Measurements from ENCODE around the gene DNMBP. TPM values are rescaled to one million over a fixed set of nuclear protein-coding genes. Genes with fewer than 3 reads are reported as not detected.

The DNMBP gene
- total and polyA plus RNA-seq, 2 of the 8 experiments (the other 6 are each of a cell fraction or from before 2014, with no cell fraction given), result 19.1 to 26.4 TPM

GRCh38 chr10:99905971-99906370, 103.8 kb downstream of the DNMBP start:
- Histone ChIP-seq H3K23ac (ENCODE audit: insufficient read length) (no peak overlapping the region), H4K5ac (ENCODE audit: insufficient read length, low read depth, low read length) (no peak overlapping the region), H3K23me2 (ENCODE audit: low read depth, low read length) (no peaks in the 10 kb centered on the region), H3K79me1 (ENCODE audit: low read depth, low read length) (peaks cover 19% of the 10 kb centered on the region), H3K79me2 (ENCODE audit: control insufficient read depth in 1 of 2, insufficient read depth in 2 of 2, low read length in 2 of 2) (peaks cover 7 to 60% of the 10 kb centered on the region in 2 experiments), H3K27ac (ENCODE audit: low read depth, low read length) (no peak overlapping the region), H2BK20ac (ENCODE audit: low read length) (no peak overlapping the region), H3K14ac (ENCODE audit: insufficient read length) (no peak overlapping the region), H3K56ac (replicated peaks; ENCODE audit: insufficient read length, low read depth, low read length) (no peak overlapping the region), H2BK15ac (ENCODE audit: low read length) (no peak overlapping the region), H2BK120ac (replicated peaks; ENCODE audit: low read depth, low read length) (no peak overlapping the region), H3K9ac (replicated peaks in 1 of 4; ENCODE audit: extremely low read depth in 1 of 4, low read depth in 3 of 4, low read length in 3 of 4) (no peak overlapping the region), H3K36me3 (ENCODE audit: control insufficient read depth in 2 of 4, insufficient read depth in 4 of 4, low read length in 3 of 4) (peaks cover 47 to 83% (median 69%) of the 10 kb centered on the region in 4 experiments), H2BK12ac (ENCODE audit: low read depth, low read length) (no peak overlapping the region), H3K4me1 (replicated peaks in 1 of 4; ENCODE audit: control insufficient read depth in 3 of 4, insufficient read depth in 4 of 4, low read length in 3 of 4) (no peaks in the 10 kb centered on the region), H2AFZ (ENCODE audit: low read length) (no peak overlapping the region), H2BK5ac (ENCODE audit: low read depth, low read length) (no peak overlapping the region), H4K91ac (replicated peaks; ENCODE audit: insufficient read length, low read length) (no peak overlapping the region), H4K8ac (ENCODE audit: extremely low read depth, insufficient read depth, low read length) (no peak overlapping the region), H3K9me3 (ENCODE audit: insufficient read depth in 2 of 2, low read depth in 1 of 2, low read length in 1 of 2) (no peaks in the 10 kb centered on the region), H3K4ac (replicated peaks; ENCODE audit: insufficient read length, low read depth, low read length) (no peak overlapping the region), H3K27me3 (replicated peaks in 1 of 4; ENCODE audit: control insufficient read depth in 3 of 4, extremely low read depth in 1 of 4, insufficient read depth in 3 of 4, low read length in 3 of 4) (no peaks in the 10 kb centered on the region), H3K18ac (ENCODE audit: extremely low read depth, low read length) (no peak overlapping the region), H2AK5ac (ENCODE audit: low read depth, low read length) (no peak overlapping the region), H3K4me2 (ENCODE audit: insufficient read depth in 1 of 2, low read depth in 2 of 2, low read length in 2 of 2) (no peak overlapping the region), H4K20me1 (replicated peaks in 1 of 2; ENCODE audit: control insufficient read depth in 1 of 2, insufficient read depth in 2 of 2, low read length in 2 of 2) (peaks cover 0 to 8% of the 10 kb centered on the region in 2 experiments), H3K4me3 (ENCODE audit: extremely low read depth in 1 of 4, insufficient read depth in 2 of 4, low read depth in 3 of 4, low read length in 4 of 4) (no peak overlapping the region)
- no peak for FAIRE-seq
- WGBS, 2 experiments (ENCODE audit: extremely low coverage in 1 of 2, insufficient coverage in 1 of 2, insufficient read length in 1 of 2, insufficient replicate concordance in 2 of 2, low coverage in 1 of 2, low lambda C conversion rate in 2 of 2, missing lambda C conversion rate in 1 of 2), result 89% methylated on average over 3 of the region's 3 CpGs; no CpG with 5 or more reads in 1 of the 2 experiments
- DNase-seq (ENCODE audit: low read depth in 1 of 2, low spot score in 2 of 2), result no peak
- ChIA-PET POLR2A (ENCODE audit: partially characterized antibody) (interaction anchor here (0.7 to 6.6 kb wide), 12 partner anchors 7 to 783 kb away, joined by 3 to 49 read pairs (median 4); partner anchors contain the start of gene DNMBP), CTCF (ENCODE audit: partially characterized antibody) (interaction anchor here (0.9 to 3.0 kb wide), 7 partner anchors 8 to 143 kb away, joined by 3 to 10 read pairs (median 3); no protein-coding TSS in a partner anchor)
- TF ChIP-seq CREB1 (IDR thresholded peaks at IDR 0.05) (no peak), BRCA1 (IDR thresholded peaks at IDR 0.05; ENCODE audit: low read depth, low read length) (no peak), FOSL1 (IDR thresholded peaks at IDR 0.05; ENCODE audit: insufficient read depth, low read depth, low read length) (no peak), HDAC2 (IDR thresholded peaks at IDR 0.05; ENCODE audit: borderline replicate concordance in 1 of 2, low read depth in 2 of 2, low read length in 2 of 2) (no peak), MAFK (IDR thresholded peaks at IDR 0.05; ENCODE audit: low read depth, low read length) (no peak), KDM5A (IDR thresholded peaks at IDR 0.05; ENCODE audit: low read length) (no peak), TAF1 (IDR thresholded peaks at IDR 0.05; ENCODE audit: low read depth, low read length) (no peak), SIX5 (IDR thresholded peaks at IDR 0.05; ENCODE audit: low read depth, low read length) (no peak), NRF1 (IDR thresholded peaks at IDR 0.05; ENCODE audit: low read depth, low read length) (no peak), ATF3 (IDR thresholded peaks at IDR 0.05; ENCODE audit: insufficient read depth, low read depth, low read length) (no peak), POLR2A (IDR thresholded peaks at IDR 0.05; ENCODE audit: control extremely low read depth in 1 of 2, low read depth in 2 of 2, low read length in 2 of 2) (no peak), SP2 (IDR thresholded peaks at IDR 0.05; ENCODE audit: low read length) (no peak)

All from H1 (cell line).